HepG2 (cell line): Measurements from ENCODE around the gene MAP2K3. TPM values are rescaled to one million over a fixed set of nuclear protein-coding genes. Genes with fewer than 3 reads are reported as not detected.

Source experiments
- ATAC-seq: fragments of 200-7000 bp; cut with Tn5 transposase; 3 replicates; pipeline ENCODE4 v1.9.1; 2020; ENCODE audit warnings: mild to moderate bottlenecking, moderate library complexity
- BruUV-seq: library from RNA; stranded (reverse); fragments of 400-500 nt; replicated peaks from 2 replicates; lab custom pipeline; 2021; lab: Mats Ljungman, UMichigan
- CTCF ChIA-PET: fragments of 300-600 bp; formaldehyde crosslinking; extraction: SDS; loops from one replicate; lab custom pipeline; 2021; ENCODE audit warnings: low total read pairs, inconsistent platforms, low intra/inter-chr PET ratio; lab: Yijun Ruan, JAX
- POLR2A ChIA-PET: fragments of 350-600 bp; sonication (Branson Sonifier 250); formaldehyde crosslinking; loops from one replicate; lab custom pipeline; 2020; ENCODE audit warnings: antibody characterized with exemption, inconsistent platforms; lab: Yijun Ruan, JAX
- DNase-seq: peaks from one replicate; pipeline ENCODE4 v3.0.0-alpha.2; 2015; ENCODE audit warnings: low spot score
- FAIRE-seq: peaks from 3 replicates; lab custom pipeline; 2011; peaks lifted over from hg19 to GRCh38; lab: Jason Lieb, UNC
- H2AFZ ChIP-seq: one replicate; pipeline ENCODE4 v1.6.1; 2011; ENCODE audit warnings: low read length, inconsistent platforms
- H3K27ac ChIP-seq: fragments of 300-600 bp; 3 replicates; pipeline ENCODE4 v1.8.0; 2011; ENCODE audit warnings: mixed run types, mild to moderate bottlenecking, mixed read lengths, low read length, inconsistent platforms; ENCODE audit not compliant: insufficient read depth; ENCODE audit errors: extremely low read length
- H3K27me3 ChIP-seq, 2 experiments: fragments of 200-600 bp in 1 of 2; 2 replicates in 1 of 2; 3 replicates in 1 of 2; pipeline versions ENCODE4 v1.6.0 to v1.8.0; 2011; ENCODE audit warnings: low read length in 2 of 2, mild to moderate bottlenecking in 2 of 2, moderate library complexity in 2 of 2, inconsistent platforms in 1 of 2; ENCODE audit not compliant: insufficient read depth in 2 of 2, control insufficient read depth in 1 of 2
- H3K36me3 ChIP-seq, 2 experiments: fragments of 200-600 bp in 1 of 2; replicated peaks in 1 of 2; 2 replicates in 1 of 2; 3 replicates in 1 of 2; pipeline versions ENCODE4 v1.5.1 to v1.8.0; 2011; ENCODE audit warnings: low read length in 2 of 2, inconsistent platforms in 1 of 2; ENCODE audit not compliant: insufficient read depth in 2 of 2, control insufficient read depth in 1 of 2
- H3K4me1 ChIP-seq: 2 replicates; pipeline ENCODE4 v1.5.1; 2012; ENCODE audit warnings: low read length, inconsistent platforms; ENCODE audit not compliant: insufficient read depth
- H3K4me2 ChIP-seq: 2 replicates; pipeline ENCODE4 v1.6.0; 2011; ENCODE audit warnings: low read depth, low read length, inconsistent platforms
- H3K4me3 ChIP-seq, 3 experiments: fragments of 200-600 bp in 1 of 3; sonication (generic), shearing (Covaris generic) in 1 of 3; replicated peaks in 1 of 3; 2 replicates each; pipeline ENCODE4 v1.5.1; 2011 to 2016; ENCODE audit warnings: low read length in 3 of 3, inconsistent platforms in 2 of 3, low read depth in 2 of 3, mild to moderate bottlenecking in 2 of 3, control low read depth in 1 of 3, mixed read lengths in 1 of 3; ENCODE audit not compliant: insufficient read depth in 1 of 3
- H3K79me2 ChIP-seq: one replicate; pipeline ENCODE4 v1.6.1; 2011; ENCODE audit warnings: low read length, inconsistent platforms; ENCODE audit not compliant: insufficient read depth
- H3K9ac ChIP-seq: 2 replicates; pipeline ENCODE4 v1.6.0; 2011; ENCODE audit warnings: mild to moderate bottlenecking, low read depth, low read length, inconsistent platforms; ENCODE audit not compliant: insufficient read depth
- H3K9me3 ChIP-seq: 2 replicates; pipeline ENCODE4 v1.5.1; 2012; ENCODE audit warnings: mild to moderate bottlenecking, low read length
- H4K20me1 ChIP-seq: 2 replicates; pipeline ENCODE4 v1.6.0; 2011; ENCODE audit warnings: inconsistent platforms, mild to moderate bottlenecking, low read length, moderate library complexity; ENCODE audit not compliant: insufficient read depth
- AGO2 ChIP-seq: fragments of 200-400 bp; formaldehyde crosslinking; optimal IDR thresholded peaks from 2 replicates; pipeline ENCODE3; 2017; ENCODE audit warnings: mild to moderate bottlenecking, low read depth, low read length, moderate library complexity
- BATF2 ChIP-seq: sonication (generic); formaldehyde crosslinking; IDR thresholded peaks from 2 replicates; pipeline ENCODE4 v1.8.0; 2022; ENCODE audit warnings: mild to moderate bottlenecking, missing genetic modification reagents, moderate library complexity
- CHD2 ChIP-seq: IDR thresholded peaks from 2 replicates; pipeline ENCODE4 v1.6.1; 2011; ENCODE audit warnings: low read depth, low read length, improper control_type of control experiment
- KDM3A ChIP-seq: IDR thresholded peaks from 2 replicates; pipeline ENCODE4 v1.6.1; 2018; ENCODE audit warnings: low read depth, missing compliant biosample characterization
- NFIB ChIP-seq: sonication (generic); formaldehyde crosslinking; IDR thresholded peaks from 2 replicates; pipeline ENCODE4 v1.9.0; 2021; ENCODE audit warnings: missing genetic modification reagents, mild to moderate bottlenecking, borderline replicate concordance
- RARG ChIP-seq: sonication (generic); formaldehyde crosslinking; IDR thresholded peaks from 2 replicates; pipeline ENCODE4 v1.4.0; 2020; ENCODE audit warnings: low read depth, mild to moderate bottlenecking, missing genetic modification reagents
- RBFOX2 ChIP-seq: fragments of 200-400 bp; formaldehyde crosslinking; IDR thresholded peaks from 2 replicates; pipeline ENCODE4 v1.6.1; 2017; ENCODE audit warnings: low read depth, mild to moderate bottlenecking, low read length
- SRSF9 ChIP-seq: fragments of 200-400 bp; formaldehyde crosslinking; IDR thresholded peaks from 2 replicates; pipeline ENCODE4 v1.6.1; 2018; ENCODE audit warnings: borderline replicate concordance, mild to moderate bottlenecking, low read depth, low read length; ENCODE audit not compliant: insufficient read depth, poor library complexity, severe bottlenecking
- ZBTB7A ChIP-seq: sonication (generic); formaldehyde crosslinking; IDR thresholded peaks from 2 replicates; pipeline ENCODE4 v1.8.0; 2022; ENCODE audit warnings: mild to moderate bottlenecking, missing genetic modification reagents
- WGBS: methylation state at CpG from one replicate; pipeline ENCODE4 v1.1.6; 2017; ENCODE audit warnings: low lambda C conversion rate; 5-methylcytosine and 5-hydroxymethylcytosine counted together
- in situ Hi-C: cut with HindIII; loops from 2 replicates; pipeline ENCODE4 v1.10.0; 2017; ENCODE audit warnings: low pct_unique_long_range_greater_than_20kb; ENCODE audit not compliant: extremely low pct_ligation_motif_present
- intact Hi-C: fragments of 100-400 bp; cut with micrococcal nuclease; formaldehyde crosslinking; loops from one replicate; pipeline ENCODE4 v1.10.0; 2022; ENCODE audit not compliant: unreplicated experiment
- polyA plus RNA-seq, 8 experiments: library from polyadenylated mRNA; depleted of rRNA in 3 of 8; stranded (reverse) in 7 of 8; unstranded in 1 of 8; fragments of >200 nt; fragmentation: Illumina TruSeq in 4 of 8; extraction: Trizol in 4 of 8; gene quantifications; 2 replicates each; pipeline versions ENCODE4 v1.2.1 to v1.2.3, GENCODE V29; 2011 to 2016; ENCODE audit warnings: low read depth in 4 of 8, missing spikeins in 1 of 8, mixed read lengths in 1 of 8; ENCODE audit not compliant: insufficient read depth in 1 of 8
- total RNA-seq, 5 experiments: library from RNA; depleted of rRNA; stranded (reverse); fragments of >200 nt; fragmentation: Illumina TruSeq; extraction: Trizol; gene quantifications; 2 replicates each; pipeline ENCODE4 v1.2.3, GENCODE V29; 2016; ENCODE audit warnings: low read depth in 1 of 5
- TF ChIP-seq, protein P1 (sequence below): sonication (generic); formaldehyde crosslinking; IDR thresholded peaks from 2 replicates; pipeline ENCODE4 v1.5.1; 2020; ENCODE audit warnings: mild to moderate bottlenecking, missing genetic modification reagents, moderate library complexity
- TF ChIP-seq, protein P2 (sequence below): sonication (generic); formaldehyde crosslinking; IDR thresholded peaks from 2 replicates; pipeline ENCODE4 v1.4.0; 2020; ENCODE audit warnings: missing genetic modification reagents
- TF ChIP-seq, protein P3 (sequence below): sonication (generic); formaldehyde crosslinking; IDR thresholded peaks from 2 replicates; pipeline ENCODE4 v1.5.1; 2020; ENCODE audit warnings: missing genetic modification reagents, mild to moderate bottlenecking, borderline replicate concordance
- TF ChIP-seq, protein P4 (sequence below): sonication (generic); formaldehyde crosslinking; IDR thresholded peaks from 2 replicates; pipeline ENCODE4 v1.8.0; 2022; ENCODE audit warnings: low read depth, missing genetic modification reagents

Gene MAP2K3
- total and polyA plus RNA-seq, 2 of the 13 experiments (the other 11 are each of a cell fraction or from before 2014, with no cell fraction given): 20.5 to 27.4 TPM

DNA sequence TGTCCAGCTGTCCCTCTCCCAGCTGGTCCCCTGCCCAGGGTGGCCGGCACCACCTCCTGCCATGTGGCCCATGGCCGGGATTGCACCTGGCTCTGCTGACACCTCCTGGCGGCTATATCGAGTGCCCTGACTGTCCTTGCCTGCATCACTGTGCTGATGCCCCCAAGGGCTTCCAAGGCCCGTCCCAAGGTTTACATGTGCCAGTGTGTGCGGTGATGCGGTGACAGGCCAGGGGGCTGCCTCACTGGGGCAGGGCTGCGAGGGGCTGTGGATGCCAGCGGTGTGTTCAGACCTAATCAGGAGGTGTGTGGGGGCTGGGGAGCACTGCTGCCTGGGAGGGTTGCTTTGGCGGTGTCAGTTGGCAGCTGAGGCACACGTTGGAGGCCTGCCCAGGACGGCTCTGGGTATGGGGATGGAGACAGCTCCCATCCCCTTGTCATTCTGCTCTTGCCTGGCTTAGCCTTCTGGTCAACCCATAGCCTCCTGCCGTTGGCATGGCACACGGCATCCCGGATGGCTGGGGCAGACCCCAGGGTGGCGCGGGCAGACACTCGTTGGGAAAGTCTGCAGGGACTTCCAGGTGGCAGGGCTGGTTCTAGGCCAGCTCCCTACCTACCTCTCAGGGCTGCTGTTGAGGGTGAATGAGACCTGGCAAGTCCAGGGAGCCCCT, 5.5 kb downstream of the MAP2K3 start:
- H3K9me3 ChIP-seq: no peaks in the 10 kb centered on the region
- ATAC-seq (no peak), DNase-seq (no peak), FAIRE-seq (no peak)
- intact Hi-C loops: loop anchor here (5.0 to 10.0 kb wide), 2 partner anchors 38 to 245 kb away; partner anchors contain the start of genes NATD1 and USP22
- H3K4me3 ChIP-seq: no peak overlapping the region
- H3K9ac ChIP-seq: no peak overlapping the region
- BruUV-seq: no TSS peak
- ChIA-PET POLR2A (no interaction called here), CTCF (no interaction called here)
- no peaks in the 10 kb centered on the region; a peak in 2 of 5 replicates for H3K27me3 ChIP-seq
- H3K4me2 ChIP-seq: no peak overlapping the region
- H3K79me2 ChIP-seq: peaks cover 91% of the 10 kb centered on the region
- H2AFZ ChIP-seq: no peak overlapping the region
- H3K4me1 ChIP-seq: peaks cover 28% of the 10 kb centered on the region
- peaks cover 12 to 27% of the 10 kb centered on the region in 2 experiments for H3K36me3 ChIP-seq
- H4K20me1 ChIP-seq: peaks cover 38% of the 10 kb centered on the region
- H3K27ac ChIP-seq: no peak overlapping the region
- WGBS: 85% methylated on average over 10 of the region's 18 CpGs
- in situ Hi-C loops: loop anchor here (10.0 kb wide), 2 partner anchors 165 kb away; partner anchors contain the start of gene DHRS7B
- TF ChIP-seq BATF2 (CRISPR knock-in tag) (0 out of 2 replicates have a peak, but pooled peaks have one; percentile 28), KDM3A (CRISPR knock-in tag) (no peak), CHD2 (no peak), ZBTB7A (CRISPR knock-in tag) (no peak), RARG (no peak), NFIB (CRISPR knock-in tag) (0 out of 2 replicates have a peak, but pooled peaks have one; percentile 29), AGO2 (peak; percentile 69), SRSF9 (no peak), RBFOX2 (peak; percentile 57)
- TF ChIP-seq, protein P1, sequence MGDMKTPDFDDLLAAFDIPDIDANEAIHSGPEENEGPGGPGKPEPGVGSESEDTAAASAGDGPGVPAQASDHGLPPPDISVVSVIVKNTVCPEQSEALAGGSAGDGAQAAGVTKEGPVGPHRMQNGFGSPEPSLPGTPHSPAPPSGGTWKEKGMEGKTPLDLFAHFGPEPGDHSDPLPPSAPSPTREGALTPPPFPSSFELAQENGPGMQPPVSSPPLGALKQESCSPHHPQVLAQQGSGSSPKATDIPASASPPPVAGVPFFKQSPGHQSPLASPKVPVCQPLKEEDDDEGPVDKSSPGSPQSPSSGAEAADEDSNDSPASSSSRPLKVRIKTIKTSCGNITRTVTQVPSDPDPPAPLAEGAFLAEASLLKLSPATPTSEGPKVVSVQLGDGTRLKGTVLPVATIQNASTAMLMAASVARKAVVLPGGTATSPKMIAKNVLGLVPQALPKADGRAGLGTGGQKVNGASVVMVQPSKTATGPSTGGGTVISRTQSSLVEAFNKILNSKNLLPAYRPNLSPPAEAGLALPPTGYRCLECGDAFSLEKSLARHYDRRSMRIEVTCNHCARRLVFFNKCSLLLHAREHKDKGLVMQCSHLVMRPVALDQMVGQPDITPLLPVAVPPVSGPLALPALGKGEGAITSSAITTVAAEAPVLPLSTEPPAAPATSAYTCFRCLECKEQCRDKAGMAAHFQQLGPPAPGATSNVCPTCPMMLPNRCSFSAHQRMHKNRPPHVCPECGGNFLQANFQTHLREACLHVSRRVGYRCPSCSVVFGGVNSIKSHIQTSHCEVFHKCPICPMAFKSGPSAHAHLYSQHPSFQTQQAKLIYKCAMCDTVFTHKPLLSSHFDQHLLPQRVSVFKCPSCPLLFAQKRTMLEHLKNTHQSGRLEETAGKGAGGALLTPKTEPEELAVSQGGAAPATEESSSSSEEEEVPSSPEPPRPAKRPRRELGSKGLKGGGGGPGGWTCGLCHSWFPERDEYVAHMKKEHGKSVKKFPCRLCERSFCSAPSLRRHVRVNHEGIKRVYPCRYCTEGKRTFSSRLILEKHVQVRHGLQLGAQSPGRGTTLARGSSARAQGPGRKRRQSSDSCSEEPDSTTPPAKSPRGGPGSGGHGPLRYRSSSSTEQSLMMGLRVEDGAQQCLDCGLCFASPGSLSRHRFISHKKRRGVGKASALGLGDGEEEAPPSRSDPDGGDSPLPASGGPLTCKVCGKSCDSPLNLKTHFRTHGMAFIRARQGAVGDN (CRISPR knock-in tag): peak; percentile 30; the same call in 1 of the 2 replicates
- TF ChIP-seq, protein P2, sequence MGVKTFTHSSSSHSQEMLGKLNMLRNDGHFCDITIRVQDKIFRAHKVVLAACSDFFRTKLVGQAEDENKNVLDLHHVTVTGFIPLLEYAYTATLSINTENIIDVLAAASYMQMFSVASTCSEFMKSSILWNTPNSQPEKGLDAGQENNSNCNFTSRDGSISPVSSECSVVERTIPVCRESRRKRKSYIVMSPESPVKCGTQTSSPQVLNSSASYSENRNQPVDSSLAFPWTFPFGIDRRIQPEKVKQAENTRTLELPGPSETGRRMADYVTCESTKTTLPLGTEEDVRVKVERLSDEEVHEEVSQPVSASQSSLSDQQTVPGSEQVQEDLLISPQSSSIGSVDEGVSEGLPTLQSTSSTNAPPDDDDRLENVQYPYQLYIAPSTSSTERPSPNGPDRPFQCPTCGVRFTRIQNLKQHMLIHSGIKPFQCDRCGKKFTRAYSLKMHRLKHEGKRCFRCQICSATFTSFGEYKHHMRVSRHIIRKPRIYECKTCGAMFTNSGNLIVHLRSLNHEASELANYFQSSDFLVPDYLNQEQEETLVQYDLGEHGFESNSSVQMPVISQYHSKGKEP (CRISPR knock-in tag): no peak
- TF ChIP-seq, protein P3, sequence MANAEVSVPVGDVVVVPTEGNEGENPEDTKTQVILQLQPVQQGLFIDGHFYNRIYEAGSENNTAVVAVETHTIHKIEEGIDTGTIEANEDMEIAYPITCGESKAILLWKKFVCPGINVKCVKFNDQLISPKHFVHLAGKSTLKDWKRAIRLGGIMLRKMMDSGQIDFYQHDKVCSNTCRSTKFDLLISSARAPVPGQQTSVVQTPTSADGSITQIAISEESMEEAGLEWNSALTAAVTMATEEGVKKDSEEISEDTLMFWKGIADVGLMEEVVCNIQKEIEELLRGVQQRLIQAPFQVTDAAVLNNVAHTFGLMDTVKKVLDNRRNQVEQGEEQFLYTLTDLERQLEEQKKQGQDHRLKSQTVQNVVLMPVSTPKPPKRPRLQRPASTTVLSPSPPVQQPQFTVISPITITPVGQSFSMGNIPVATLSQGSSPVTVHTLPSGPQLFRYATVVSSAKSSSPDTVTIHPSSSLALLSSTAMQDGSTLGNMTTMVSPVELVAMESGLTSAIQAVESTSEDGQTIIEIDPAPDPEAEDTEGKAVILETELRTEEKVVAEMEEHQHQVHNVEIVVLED (CRISPR knock-in tag): no peak
- TF ChIP-seq, protein P4, sequence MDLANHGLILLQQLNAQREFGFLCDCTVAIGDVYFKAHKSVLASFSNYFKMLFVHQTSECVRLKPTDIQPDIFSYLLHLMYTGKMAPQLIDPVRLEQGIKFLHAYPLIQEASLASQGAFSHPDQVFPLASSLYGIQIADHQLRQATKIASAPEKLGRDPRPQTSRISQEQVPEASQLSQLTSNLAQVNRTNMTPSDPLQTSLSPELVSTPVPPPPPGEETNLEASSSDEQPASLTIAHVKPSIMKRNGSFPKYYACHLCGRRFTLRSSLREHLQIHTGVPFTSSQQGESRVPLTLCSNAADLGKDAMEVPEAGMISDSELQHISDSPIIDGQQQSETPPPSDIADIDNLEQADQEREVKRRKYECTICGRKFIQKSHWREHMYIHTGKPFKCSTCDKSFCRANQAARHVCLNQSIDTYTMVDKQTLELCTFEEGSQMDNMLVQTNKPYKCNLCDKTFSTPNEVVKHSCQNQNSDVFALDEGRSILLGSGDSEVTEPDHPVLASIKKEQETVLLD: no peak
